ENCODE data around the gene LLGL2.
A peak's percentile ranks its signal among the peaks of the same experiment; 100 is the strongest.

LLGL2 gene

GRCh38 chr17:75490173-75490743, 35.2 kb upstream of the LLGL2 start:
- TF ChIP-seq CTCF (IDR thresholded peaks at IDR 0.05; ENCODE audit: low read depth, low read length) = no peak
- H3K4me3 ChIP-seq (ENCODE audit: low read depth, low read length) = no peak overlapping the region
- H3K27me3 ChIP-seq (ENCODE audit: insufficient read depth, low read depth, severe bottlenecking) = no peaks in the 10 kb centered on the region
- H3K9me3 ChIP-seq (ENCODE audit: severe bottlenecking) = no peaks in the 10 kb centered on the region
- no peak for DNase-seq
- H3K27ac ChIP-seq = no peak overlapping the region
- H3K36me3 ChIP-seq = peaks cover 73% of the 10 kb centered on the region

- Histone ChIP-seq H3K9me3 (ENCODE audit: severe bottlenecking) (no peaks in the 10 kb centered on the region), H3K27me3 (ENCODE audit: insufficient read depth, low read depth, severe bottlenecking) (no peaks in the 10 kb centered on the region), H3K27ac (no peak overlapping the region), H3K36me3 (peaks cover 81% of the 10 kb centered on the region), H3K4me3 (ENCODE audit: low read depth, low read length) (no peak overlapping the region)
- TF ChIP-seq CTCF (IDR thresholded peaks at IDR 0.05; ENCODE audit: low read depth, low read length) = no peak
- no peak for DNase-seq
Measured at GRCh38 chr17:75490953-75491649, 34.4 kb upstream of the LLGL2 start.

GRCh38 chr17:75491680-75492079, 33.8 kb upstream of the LLGL2 start:
- DNase-seq = no peak
- H3K36me3 ChIP-seq = peaks cover 82% of the 10 kb centered on the region
- no peaks in the 10 kb centered on the region for H3K9me3 ChIP-seq (ENCODE audit: severe bottlenecking)
- TF ChIP-seq CTCF (IDR thresholded peaks at IDR 0.05; ENCODE audit: low read depth, low read length) = no peak
- no peak overlapping the region; the same call in 1 of the 2 replicates for H3K27ac ChIP-seq
- no peak overlapping the region for H3K4me3 ChIP-seq (ENCODE audit: low read depth, low read length)
- no peaks in the 10 kb centered on the region for H3K27me3 ChIP-seq (ENCODE audit: insufficient read depth, low read depth, severe bottlenecking)

- DNase-seq = peak; percentile 64
- no peaks in the 10 kb centered on the region for H3K9me3 ChIP-seq (ENCODE audit: severe bottlenecking)
- no peak overlapping the region for H3K4me3 ChIP-seq (ENCODE audit: low read depth, low read length)
- H3K36me3 ChIP-seq = peaks cover 87% of the 10 kb centered on the region
- no peaks in the 10 kb centered on the region for H3K27me3 ChIP-seq (ENCODE audit: insufficient read depth, low read depth, severe bottlenecking)
- peak; percentile 30; the same call in 1 of the 2 replicates for TF ChIP-seq CTCF (IDR thresholded peaks at IDR 0.05; ENCODE audit: low read depth, low read length)
- H3K27ac ChIP-seq = no peak overlapping the region; the same call in 1 of the 2 replicates
Measured at GRCh38 chr17:75492555-75493168, 32.8 kb upstream of the LLGL2 start.

- no peak for TF ChIP-seq CTCF (IDR thresholded peaks at IDR 0.05; ENCODE audit: low read depth, low read length)
- H3K27me3 ChIP-seq (ENCODE audit: insufficient read depth, low read depth, severe bottlenecking) = no peaks in the 10 kb centered on the region
- H3K27ac ChIP-seq = no peak overlapping the region
- H3K4me3 ChIP-seq (ENCODE audit: low read depth, low read length) = no peak overlapping the region
- H3K9me3 ChIP-seq (ENCODE audit: severe bottlenecking) = no peaks in the 10 kb centered on the region
- no peak for DNase-seq
- H3K36me3 ChIP-seq = peaks cover 88% of the 10 kb centered on the region
Measured at GRCh38 chr17:75493476-75494129, 31.9 kb upstream of the LLGL2 start.
